Activated gamma-delta T cell treated with anti-CD3 and anti-CD28 coated beads, Interleukin-2, amount 50 U/mL, for 16 hours (primary cell): Measurements from ENCODE around the gene ALMS1.
"Not testable (repeated sequence)": the region's sequence is repeated elsewhere in the genome, so short reads cannot be mapped to it uniquely, and the experiment has no call there.

Source experiments
- DNase-seq: peaks from one replicate; pipeline ENCODE4 v3.0.0-alpha.2; 2020; ENCODE audit warnings: low read depth

The ALMS1 gene

DNA sequence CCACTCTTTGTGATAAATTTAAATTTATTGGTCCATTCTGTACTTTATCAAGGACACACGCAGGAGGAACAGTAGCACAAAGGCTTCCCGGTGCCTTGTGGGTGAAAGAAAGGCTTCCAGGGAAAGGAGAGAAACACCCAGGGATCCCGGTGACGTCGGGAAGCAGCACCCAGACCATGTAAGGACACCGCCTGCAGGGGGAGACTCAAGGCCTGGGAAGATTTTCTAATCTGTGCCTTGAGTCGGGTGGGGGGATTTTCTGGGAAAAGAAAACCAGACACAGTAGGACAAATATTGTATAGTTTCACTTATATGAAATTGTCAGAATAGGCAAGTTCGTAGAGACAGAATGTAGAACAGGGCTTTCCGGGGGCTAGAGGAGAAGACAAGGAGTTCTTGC lies 239.0 kb downstream of the ALMS1 start:
- not testable (repeated sequence) for DNase-seq

DNA sequence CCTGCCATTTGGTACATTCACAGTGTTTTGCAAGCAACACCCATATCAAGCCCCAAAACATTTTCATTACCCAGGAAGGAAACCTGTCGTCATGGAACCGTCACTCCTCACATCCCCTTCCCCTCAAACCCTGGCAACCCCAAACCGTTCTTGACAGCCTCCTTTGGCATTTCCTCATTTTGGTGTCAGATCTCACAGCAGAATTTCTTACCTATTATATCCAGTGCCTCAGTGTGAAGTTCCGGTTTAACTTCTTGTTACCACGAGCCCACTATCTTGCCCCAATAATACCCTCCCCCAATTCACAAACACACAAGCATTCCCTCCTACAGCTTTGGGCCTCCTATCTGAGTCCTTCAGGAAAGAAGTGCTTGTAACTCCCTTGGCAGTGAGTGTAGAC lies 240.6 kb downstream of the ALMS1 start:
- not testable (repeated sequence) for DNase-seq

DNA sequence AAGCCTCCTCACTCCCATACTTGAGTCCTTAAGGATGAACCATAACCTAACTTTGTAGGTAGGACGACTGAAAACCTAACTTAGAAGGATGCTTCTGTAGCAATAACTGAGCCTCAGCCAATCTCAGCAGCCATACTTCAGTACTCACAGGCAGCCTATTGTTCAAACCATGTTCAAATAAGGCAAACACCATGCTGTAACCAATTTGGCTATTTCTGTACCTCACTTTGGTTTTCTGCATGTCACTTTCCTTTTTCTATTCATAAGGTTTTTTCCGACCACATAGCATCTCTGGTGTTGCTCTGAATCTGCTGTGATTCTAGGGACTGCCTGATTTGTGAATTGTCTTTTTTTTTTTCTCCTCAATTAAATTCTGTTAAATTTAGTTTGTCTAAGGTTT lies 242.9 kb downstream of the ALMS1 start:
- DNase-seq, result not testable (repeated sequence)

DNA sequence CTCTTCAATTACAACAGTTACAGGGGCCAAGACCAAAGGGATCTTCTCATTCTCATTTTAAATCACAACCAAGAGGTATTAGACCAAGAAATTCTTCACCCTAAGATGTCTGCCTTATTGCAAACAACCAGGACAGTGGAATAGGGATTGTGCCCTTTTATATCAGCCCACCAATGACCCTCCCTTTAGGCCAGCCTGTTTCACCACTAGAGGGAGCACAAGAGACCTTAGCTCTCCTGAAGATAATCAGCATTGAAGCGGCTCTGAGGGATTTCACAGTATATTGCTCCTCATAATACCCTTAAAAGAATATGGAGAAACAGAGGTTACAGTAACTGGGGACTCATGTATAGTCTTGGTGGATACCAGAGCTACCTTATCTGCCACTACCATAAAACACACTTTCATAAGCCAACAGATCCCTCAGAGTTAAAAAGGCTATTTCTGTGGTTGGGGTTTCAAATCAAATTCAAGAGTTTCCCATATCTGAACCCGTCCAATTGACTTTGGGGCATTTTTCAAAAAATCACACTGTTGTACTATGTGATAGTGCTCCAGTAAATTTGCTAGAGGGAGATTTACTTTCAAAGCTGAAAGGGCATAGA lies 245.1 kb downstream of the ALMS1 start:
- DNase-seq, result not testable (repeated sequence)

DNA sequence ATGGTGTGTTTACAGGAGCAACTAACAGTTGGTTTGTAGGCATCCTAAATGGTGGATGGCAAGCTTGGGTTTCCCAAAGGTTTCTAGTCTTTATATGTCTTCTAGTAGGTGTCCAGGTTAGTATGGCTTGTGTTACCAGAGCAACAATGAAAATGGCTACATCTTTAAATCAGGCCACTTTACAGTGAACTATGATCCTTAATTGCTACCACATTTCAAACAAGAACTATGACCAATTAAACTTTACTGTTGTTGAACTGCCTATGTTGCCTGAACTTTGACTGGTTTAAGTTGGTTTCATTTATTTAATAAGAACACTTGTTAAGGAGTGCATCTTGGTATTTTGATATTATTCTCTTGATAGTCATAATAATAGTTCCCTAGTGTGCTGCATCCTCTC lies 251.3 kb downstream of the ALMS1 start:
- not testable (repeated sequence) for DNase-seq

DNA sequence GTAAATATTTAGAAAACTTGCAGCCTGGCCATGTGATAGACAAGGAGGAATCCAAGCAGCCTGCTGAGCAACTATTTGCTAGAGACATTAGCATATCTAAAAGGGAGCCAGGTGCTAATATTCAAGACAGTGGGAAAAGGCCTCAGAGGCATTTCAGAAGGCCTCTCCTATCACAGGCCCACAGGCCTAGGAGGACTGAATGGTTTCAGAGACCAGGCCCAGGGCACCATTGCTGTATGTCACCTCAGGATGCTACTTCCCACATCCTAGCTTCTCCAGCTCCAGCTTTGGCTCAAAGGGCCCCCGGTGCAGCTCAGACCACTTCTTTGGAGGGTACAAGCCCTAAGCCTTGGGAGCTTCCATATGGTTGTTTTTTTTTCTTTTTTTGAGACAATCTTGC lies 252.8 kb downstream of the ALMS1 start:
- no peak for DNase-seq

DNA sequence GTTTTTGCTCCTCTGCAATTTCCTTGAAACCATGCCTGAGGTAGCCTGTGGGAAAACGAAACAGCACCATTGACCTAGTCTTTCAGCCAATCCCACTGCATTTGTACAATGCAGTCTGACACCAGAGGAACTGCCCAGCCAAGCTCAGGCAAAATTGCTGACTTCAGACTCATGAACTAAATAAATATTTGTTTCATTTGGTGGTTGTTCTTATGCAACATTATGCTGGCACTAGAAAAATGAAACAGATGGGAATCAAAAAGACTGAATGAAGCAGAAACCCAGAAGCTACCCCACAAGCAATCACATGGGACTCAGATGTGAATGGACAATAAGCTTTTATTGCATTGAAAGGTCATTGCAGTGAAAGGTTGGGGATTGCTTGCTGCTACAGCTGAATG lies 254.9 kb downstream of the ALMS1 start:
- no peak for DNase-seq

DNA sequence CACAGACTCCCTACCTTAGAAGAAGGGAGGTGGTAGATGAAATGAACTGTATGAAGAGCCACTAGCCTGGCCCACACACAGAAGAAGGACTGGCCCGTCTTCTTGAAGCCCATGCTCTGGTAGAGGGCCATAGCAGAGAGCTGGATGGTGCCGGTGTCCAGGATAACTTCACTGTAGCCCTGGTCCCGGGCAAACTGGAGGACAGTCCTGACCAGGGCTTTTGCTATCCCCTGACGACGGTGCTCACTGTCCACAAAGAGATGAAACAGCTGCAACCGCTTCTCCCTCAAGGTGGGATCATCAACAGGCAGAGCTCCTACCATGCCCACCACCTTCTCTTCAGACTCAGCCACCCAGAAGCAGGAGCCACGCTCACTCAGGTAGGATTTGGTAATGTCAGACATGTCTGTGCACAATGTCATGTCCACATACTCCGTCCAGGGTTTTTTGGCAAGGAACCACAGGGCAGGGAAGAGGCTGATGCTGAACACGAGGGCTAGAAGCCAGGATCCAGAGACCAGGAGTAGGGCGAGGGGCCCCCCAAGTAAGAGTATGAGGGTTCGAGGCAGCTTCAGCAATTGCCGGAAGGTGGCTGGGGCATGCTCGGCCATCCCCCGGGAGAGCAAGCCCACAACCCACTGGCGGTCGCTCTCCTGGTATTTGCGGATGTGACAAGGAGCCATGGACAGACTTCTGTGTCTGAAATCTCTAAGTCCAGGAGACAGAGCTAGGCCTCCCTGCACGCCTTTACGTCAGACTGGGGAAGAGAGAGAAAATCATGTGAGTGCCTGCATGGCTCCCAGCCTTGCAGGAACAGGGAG lies 255.5 kb downstream of the ALMS1 start:
- no peak for DNase-seq

DNA sequence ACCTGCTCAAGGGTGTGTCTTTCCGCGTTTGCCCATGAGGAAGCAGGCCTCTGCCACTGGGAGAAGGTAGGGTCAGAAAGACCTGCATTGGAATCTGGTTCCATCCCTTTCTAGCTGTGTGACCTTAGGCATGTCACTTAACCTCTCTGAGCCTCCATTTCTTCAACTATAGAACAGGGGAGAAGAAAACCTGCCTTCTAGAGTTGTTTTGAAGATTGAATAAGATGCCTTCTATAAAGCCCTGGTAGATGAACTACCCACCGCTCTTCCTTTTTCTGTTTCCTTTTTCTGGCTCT lies 256.1 kb downstream of the ALMS1 start:
- DNase-seq, result no peak

DNA sequence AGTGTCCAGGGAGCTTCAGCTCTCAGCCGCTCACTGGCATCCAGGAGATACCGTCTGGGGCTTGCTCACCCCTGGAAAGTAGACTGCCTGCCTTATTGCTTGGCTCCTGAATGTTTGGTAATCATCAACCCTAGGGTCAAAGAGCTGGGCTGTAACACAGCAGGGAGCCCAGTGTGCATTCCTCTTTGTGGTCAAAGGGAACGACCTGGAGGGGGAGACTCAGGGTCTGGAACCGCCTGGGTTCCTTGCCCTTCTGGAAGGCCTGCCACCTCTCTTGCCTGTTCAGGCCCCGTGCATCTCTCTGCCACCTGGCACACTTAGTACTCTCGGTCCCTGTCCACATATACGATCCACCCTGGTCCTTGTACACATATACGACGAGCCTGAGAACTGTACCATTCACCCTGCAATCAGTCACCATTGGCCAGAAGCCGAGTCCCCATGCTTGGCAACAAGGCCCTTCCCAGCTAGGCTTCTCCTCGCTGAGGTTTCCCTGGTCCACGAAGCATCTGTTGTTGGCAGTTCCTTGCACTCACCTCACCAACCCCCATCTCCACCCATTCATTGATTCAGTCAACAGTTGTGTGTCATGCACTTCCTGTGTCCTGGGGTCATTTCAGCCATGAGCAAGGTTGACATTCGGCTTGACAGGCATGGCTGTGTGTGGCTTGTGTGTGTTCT lies 256.8 kb downstream of the ALMS1 start, which contains the start of gene NAT8:
NAT8 (minus strand) TSS at position 85 of the 681 bp plus-strand sequence. CDS start 794 bp downstream, outside the sequence.
- DNase-seq, result no peak

DNA sequence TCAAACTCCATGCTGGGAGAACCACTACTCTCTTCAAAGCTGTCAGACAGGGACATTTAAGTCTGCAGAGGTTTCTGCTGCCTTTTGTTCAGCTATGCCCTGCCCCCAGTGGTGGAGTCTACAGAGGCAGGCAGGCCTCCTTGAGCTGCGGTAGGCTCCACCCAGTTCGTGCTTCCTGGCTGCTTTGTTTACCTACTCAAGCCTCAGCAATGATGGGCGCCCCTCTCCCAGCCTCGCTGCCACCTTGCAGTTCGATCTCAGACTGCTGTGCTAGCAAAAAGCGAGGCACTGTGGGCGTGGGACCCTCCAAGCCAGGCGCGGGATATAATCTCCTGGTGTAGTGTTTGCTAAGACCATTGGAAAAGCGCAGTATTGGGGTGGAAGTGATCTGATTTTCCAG lies 262.1 kb downstream of the ALMS1 start:
- not testable (repeated sequence) for DNase-seq

DNA sequence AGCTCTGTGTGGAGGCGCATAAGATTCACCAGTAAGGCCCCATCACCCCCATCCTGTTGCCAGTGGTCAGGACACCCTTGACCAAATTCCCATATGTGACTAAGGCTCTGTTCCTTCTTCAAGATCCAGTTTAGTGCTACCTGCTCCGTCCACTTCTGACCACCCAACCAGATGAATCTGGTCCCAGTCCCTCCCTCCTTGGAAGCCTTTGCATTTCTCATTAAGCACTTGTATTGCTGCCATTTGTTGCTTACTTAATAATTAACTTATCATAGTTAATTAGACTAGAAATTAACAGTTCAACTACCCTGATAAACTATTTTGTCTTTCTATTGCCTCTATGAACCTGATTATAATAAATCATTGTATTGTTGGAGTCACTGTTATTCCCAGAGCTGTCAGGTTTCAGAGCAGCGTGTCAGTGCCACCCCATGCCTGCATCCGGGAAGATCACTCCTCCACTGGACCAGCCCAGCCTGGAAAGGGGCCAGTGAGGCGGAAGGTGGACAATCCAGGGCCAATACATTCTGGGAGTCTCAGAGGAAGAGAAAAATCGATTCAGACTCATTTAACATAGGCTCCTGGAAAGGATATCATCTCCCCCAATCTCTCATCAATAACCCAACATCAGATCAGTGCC lies 266.1 kb downstream of the ALMS1 start:
- no peak for DNase-seq

DNA sequence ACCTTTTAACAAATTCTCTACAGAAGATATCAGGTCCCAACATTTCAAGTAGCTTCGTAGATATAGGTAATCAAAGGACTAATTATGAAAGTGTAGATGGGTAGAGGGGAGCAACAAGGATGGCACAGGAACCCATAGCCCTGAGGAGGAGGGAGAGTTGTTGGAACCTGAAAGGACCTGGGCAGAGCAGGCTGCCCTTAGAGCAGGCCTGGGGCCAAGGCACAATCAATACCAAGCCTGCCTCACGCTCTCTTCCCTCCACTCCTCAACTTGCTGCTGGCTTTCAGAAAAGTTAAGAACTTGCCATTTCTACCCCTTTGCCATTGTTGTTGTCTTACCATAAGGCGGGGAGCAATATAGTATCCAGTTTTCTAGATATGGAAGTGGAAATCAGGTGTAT lies 266.7 kb downstream of the ALMS1 start:
- no peak for DNase-seq

DNA sequence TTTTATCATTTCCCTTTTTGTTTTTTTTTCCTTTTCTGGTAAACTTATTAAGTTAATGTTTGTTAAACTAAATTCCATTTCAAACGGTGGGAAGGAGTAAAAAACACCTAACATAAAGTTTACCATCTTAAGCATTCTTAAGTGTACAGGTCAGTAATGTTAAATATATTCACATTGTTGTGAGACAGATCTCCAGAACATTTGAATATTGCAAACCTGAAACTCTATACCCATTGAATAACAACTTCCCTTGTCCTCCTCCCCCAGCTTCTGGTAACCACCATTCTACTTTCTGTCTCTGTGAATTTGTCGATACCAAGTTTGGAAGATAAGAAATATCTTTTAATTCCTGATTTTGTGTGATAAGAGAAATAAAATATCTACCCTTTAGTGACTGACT lies 268.5 kb downstream of the ALMS1 start:
- DNase-seq, result no peak
